B cell (primary cell): ENCODE data around the gene TMPRSS9.

Source experiments
- EZH2 ChIP-seq: IDR thresholded peaks from 2 replicates; pipeline ENCODE4 v1.6.1; 2012; ENCODE audit warnings: borderline replicate concordance, low read depth, mild to moderate bottlenecking, moderate library complexity, low read length; ENCODE audit not compliant: insufficient read depth, poor library complexity, severe bottlenecking
- TF ChIP-seq, protein P1 (sequence below): fragments of 200-600 bp; IDR thresholded peaks from one replicate; pipeline ENCODE4 v1.8.0; 2022; ENCODE audit warnings: antibody characterized with exemption, mild to moderate bottlenecking

DNA sequence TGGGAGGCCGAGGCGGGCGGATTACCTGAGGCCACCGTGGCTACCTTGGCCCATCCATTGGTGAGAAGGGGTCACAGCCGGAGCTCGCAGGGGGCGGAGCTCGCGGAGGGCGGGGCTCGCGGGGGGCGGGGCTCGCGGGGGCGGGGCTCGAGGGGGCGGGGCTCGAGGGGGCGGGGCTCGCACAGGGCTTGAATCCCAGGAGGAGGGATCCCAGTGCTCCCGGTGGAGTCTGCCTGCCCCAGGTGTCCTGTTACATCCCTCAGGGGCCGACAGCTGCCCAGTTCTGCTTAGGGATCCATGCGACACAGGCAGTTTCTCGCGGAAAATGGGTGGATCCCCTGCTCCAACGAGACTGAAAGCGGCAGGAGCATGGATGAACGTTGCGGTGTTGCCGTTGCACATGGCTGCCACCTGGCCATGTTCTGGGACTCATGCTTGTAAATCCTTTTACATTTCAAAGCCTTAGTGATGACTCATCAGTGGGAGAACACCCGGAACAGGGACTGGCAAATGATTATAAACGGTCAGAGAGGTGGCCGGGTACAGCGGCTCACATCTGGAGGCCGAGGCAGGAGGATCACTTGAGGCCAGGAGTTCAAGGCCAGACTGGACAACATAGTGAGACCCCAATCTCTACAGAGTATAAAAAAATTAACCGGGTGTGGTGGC, 25.1 kb downstream of the TMPRSS9 start:
- TF ChIP-seq EZH2 = no peak
- TF ChIP-seq, protein P1, sequence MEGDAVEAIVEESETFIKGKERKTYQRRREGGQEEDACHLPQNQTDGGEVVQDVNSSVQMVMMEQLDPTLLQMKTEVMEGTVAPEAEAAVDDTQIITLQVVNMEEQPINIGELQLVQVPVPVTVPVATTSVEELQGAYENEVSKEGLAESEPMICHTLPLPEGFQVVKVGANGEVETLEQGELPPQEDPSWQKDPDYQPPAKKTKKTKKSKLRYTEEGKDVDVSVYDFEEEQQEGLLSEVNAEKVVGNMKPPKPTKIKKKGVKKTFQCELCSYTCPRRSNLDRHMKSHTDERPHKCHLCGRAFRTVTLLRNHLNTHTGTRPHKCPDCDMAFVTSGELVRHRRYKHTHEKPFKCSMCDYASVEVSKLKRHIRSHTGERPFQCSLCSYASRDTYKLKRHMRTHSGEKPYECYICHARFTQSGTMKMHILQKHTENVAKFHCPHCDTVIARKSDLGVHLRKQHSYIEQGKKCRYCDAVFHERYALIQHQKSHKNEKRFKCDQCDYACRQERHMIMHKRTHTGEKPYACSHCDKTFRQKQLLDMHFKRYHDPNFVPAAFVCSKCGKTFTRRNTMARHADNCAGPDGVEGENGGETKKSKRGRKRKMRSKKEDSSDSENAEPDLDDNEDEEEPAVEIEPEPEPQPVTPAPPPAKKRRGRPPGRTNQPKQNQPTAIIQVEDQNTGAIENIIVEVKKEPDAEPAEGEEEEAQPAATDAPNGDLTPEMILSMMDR = no peak
